HTR-8/SVneo (cell line): ENCODE data around the gene UBQLN3.

Experiments
- DNase-seq: peaks from one replicate; pipeline ENCODE4 v3.0.0; 2011; ENCODE audit warnings: low spot score, mixed read lengths; ENCODE audit not compliant: insufficient read length
- FAIRE-seq: peaks from 2 replicates; lab custom pipeline; 2011; peaks lifted over from hg19 to GRCh38; lab: Jason Lieb, UNC

The UBQLN3 gene

DNA sequence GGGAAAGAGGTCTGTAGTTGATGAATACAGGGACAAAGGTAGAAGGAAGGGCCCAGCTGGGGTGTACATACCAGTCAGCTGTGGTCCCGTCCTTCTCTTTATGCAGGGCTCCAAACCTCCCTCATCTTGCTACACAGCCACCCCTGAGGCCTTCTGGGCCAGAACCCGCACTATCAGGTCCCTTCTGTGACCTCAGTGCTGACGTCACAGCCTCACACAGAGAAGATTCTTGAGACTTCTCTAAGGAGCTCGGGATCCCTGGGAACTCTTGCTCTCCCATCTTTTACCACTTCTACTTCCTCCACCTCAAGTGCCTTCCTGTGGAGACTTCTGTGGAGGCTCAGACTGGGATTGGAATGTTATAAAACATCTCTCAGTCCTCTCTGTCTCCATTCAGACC, at the start of gene UBQLN3:
UBQLN3 (minus strand) TSS at position 155 of the 400 bp plus-strand sequence. CDS start 399 bp downstream, outside the sequence.
- FAIRE-seq (no peak), DNase-seq (no peak)

GRCh38 chr11:5557751-5558150, 48.0 kb upstream of the UBQLN3 start:
- FAIRE-seq (no peak), DNase-seq (no peak)

GRCh38 chr11:5556596-5557188, 46.9 kb upstream of the UBQLN3 start:
- FAIRE-seq (no peak), DNase-seq (no peak)

- FAIRE-seq, result no peak
Observed at GRCh38 chr11:5553343-5553742, 43.6 kb upstream of the UBQLN3 start.

GRCh38 chr11:5550440-5551095, 40.8 kb upstream of the UBQLN3 start:
- DNase-seq (peak; percentile 14), FAIRE-seq (no peak)

More at GRCh38 chr11:5553343-5553742, 43.6 kb upstream of the UBQLN3 start:
- no peak for DNase-seq

DNA sequence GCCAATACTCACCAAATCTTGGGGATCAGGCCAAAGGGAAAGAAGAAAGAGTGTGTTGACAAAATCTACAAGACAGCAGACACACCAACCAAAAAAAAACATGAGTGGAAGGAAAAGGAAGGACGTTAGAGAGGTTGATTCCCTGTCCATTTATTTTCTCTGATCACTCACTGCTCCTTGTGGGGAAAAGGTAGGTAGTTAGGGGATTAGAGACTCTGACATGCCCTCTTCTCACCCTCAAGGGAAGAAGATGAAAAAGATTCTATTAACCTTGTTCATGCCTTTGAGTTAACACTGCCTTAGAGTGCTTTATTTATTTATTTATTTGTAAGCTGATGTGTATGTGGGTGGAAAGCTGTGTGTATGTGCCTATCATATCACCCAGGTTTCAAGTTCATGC, 38.7 kb upstream of the UBQLN3 start, which contains the start of gene OR52H1:
OR52H1 (minus strand) TSS at position 101 of the 400 bp plus-strand sequence. CDS start 3,035 bp downstream, outside the sequence.
- FAIRE-seq (no peak), DNase-seq (no peak)

DNA sequence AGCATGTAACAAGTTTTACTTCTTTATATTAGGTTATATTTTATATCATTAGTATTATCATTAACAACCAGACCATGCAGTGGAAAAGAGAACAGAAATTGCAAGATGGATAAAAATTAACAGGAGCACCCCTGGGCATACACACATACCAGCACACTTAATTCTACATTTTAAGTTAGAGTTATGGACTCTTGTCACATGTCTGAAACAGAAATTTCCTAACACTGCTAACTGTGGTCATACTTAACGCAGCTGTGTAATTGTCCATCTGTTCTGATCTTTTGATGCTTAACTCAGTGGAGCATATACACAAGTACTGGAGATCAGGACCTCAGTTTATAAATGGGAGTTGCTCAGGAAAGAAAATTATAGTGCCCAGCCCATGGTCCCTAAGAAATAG, 38.2 kb upstream of the UBQLN3 start:
- FAIRE-seq (no peak), DNase-seq (no peak)

DNA sequence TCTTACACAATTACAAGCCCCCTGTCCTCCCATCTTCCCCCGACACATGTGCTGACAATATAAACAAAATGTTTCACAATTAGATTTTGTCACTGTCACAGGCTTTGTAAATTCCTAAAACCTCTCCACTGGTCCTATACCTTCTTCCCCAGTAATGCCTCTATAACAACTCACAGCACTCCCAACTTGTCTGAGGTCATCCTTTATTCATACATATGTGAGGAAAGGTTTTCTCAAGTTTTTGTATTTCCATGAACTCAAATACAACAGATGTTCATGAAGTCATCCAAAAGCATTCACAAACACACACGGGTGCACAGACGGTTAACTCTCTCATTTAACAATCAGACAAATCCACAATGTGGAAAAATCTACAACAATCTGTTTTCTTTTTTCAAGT, 36.7 kb upstream of the UBQLN3 start:
- DNase-seq, result no peak
- no peak for FAIRE-seq

- FAIRE-seq, result no peak
Observed at GRCh38 chr11:5541427-5541826, 31.7 kb upstream of the UBQLN3 start.

DNA sequence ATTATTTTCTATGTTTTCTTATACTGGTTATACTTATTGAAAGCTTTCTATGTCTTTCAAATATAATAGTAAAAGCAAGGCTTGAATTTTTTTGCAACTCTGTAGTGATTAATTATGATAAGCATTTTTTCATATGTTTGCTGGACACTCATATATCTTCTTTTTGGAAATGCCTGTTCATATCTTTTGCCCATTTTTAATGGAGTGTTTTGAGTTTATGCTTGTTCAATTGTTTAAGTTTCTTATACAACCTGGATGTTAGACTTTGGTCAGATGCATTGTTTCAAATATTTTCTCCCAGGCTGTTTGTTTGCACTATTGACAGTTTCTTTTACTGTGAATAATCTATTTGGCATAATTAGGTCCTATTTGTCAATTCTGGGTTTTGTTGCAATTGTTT, 26.7 kb upstream of the UBQLN3 start:
- DNase-seq (no peak), FAIRE-seq (no peak)

More at GRCh38 chr11:5541427-5541826, 31.7 kb upstream of the UBQLN3 start:
- DNase-seq, result no peak

DNA sequence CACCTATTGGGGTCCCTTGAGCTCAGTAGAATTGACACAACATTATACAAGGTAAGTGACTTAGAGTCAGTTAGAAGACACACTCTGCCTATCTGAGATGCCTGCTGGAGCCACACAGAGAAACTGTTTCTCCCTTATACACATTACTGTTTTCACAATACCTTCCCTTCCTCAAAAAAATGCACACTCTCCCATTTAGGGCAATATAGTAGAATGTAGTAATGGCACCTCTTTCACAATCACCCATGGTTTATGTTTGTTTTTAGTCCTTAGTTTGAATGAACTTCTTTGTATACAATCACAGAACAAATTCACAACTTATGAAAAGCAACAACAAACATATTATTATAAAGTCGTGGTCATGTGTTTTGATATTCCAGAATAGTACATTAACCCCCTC, 24.3 kb upstream of the UBQLN3 start:
- DNase-seq, result no peak
- no peak for FAIRE-seq

- no peak for DNase-seq
- FAIRE-seq, result no peak
Observed at GRCh38 chr11:5531053-5531831, 21.5 kb upstream of the UBQLN3 start.

GRCh38 chr11:5528495-5528894, 18.7 kb upstream of the UBQLN3 start:
- DNase-seq (no peak), FAIRE-seq (no peak)

GRCh38 chr11:5527716-5528115, 18.0 kb upstream of the UBQLN3 start:
- FAIRE-seq, result no peak
- no peak for DNase-seq

DNA sequence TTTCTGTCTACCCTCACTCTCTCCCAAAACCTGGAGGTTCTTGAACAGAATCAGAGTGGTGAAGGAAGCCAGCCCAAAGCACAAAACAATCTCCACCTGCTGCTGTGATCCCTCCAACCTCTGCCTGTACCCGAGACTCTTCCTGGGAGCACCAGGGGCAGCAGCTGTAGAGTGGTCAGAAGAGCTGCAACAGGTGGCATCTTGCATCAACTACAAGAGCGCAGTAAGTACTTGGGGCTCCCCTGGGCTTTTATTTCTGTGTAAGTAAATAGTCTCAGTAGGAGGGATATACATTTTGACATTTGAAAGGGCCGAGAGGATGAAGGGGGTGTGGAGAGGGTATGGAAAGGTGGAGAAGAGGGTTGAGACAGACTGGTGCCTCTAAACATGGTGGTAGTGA, 15.0 kb upstream of the UBQLN3 start:
- DNase-seq (no peak), FAIRE-seq (no peak)

GRCh38 chr11:5522308-5522707, 12.6 kb upstream of the UBQLN3 start:
- no peak for DNase-seq
- FAIRE-seq, result no peak

GRCh38 chr11:5521540-5521939, 11.8 kb upstream of the UBQLN3 start:
- DNase-seq (no peak), FAIRE-seq (no peak)

DNA sequence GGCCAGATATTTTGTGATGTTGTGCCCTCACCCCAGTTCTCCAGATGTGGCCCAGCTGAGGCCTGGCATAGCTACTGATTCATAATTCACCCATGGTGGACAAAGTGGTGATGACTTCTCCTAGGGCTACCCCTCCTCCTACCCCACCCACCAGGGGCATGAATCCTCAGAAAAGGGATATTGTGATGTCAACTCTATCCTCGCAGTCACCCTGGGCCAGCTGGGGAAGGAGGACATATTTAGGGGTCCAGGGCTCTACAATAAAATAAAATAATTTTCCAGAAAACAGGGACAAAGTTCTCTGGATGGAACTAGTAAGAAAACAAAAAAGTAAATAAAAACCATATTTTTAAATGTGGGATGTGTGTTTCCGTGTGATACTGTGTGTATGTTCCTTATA, 6.8 kb upstream of the UBQLN3 start, which contains the start of gene UBQLNL:
UBQLNL (minus strand) TSS at position 101 of the 400 bp plus-strand sequence. CDS start 258 bp downstream, outside the sequence.
- no peak for FAIRE-seq
- DNase-seq, result no peak

DNA sequence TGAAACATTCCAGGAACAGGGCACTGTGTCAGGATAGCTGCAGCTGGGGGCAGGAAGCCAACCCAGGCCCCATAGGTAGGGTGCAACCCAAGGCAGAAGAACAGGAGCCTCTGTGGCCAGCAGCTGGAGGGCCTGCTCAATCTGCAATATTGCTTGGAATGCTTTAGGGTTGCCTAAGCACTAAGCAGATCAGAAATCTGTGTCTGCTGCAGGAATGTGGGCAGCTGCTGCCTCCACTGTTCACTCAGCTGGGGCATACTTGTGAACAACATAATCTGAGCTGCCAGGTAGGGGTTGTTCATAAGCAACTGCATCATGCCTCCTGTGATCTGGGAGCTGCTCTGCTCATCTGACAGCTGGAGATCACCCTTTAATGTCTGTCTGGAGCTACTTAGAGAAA, 5.1 kb upstream of the UBQLN3 start:
- no peak for DNase-seq
- no peak for FAIRE-seq

DNA sequence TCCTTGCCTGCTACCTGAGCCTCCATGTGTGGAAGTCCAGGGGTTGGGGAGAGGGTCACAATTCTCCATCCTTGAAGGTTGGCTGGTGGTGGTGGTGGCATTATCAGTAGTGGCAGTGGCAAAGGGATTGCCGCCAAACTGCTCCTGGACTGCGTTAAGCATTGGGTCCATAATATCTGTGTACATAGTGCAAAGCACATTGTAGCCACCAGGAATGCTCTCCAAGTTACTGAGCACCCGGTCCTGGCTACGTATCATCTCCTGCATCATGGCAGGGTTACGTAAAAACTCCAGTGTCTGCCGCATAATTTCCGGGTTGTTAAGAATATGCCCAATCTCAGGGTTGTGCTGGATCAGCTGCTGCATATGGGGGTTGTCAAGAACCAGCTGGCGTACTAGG, 1.2 kb downstream of the UBQLN3 start:
- FAIRE-seq (no peak), DNase-seq (no peak)

DNA sequence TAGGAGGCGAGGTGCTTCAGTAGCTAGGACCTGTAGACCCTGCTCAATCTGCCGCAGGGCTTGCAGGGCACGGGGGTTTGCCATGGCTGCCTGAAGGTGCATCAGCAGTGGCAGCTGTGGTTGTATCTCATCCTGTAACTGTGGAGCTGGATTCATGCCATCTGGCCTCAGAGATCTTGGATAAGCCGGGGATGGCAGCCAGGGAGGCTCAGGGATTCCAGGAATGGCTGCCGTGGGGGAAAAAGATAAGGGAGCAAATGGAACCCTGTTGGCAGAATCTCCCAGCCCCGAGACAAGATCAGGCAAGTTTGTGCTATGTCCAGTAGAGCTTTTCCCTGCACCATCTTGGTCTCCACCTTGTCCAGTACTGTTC, 1.8 kb downstream of the UBQLN3 start:
- DNase-seq, result no peak
- no peak for FAIRE-seq
